NOMO-1 treated with dmso at 0.1 percent for 144 hours (cell line): ENCODE results near the gene SH3PXD2A.

ENCODE experiments used
- DNase-seq: peaks from one replicate; lab custom pipeline; 2025; ENCODE audit not compliant: unreplicated experiment; lab: John Stamatoyannopoulos, UW

The SH3PXD2A gene

GRCh38 chr10:103590744-103591291 lies 264.6 kb downstream of the SH3PXD2A start:
- DNase-seq = no peak

GRCh38 chr10:103590060-103590459 lies 265.3 kb downstream of the SH3PXD2A start:
- no peak for DNase-seq

- no peak for DNase-seq
Measured at GRCh38 chr10:103589074-103589630, 266.2 kb downstream of the SH3PXD2A start.

- no peak for DNase-seq
Measured at GRCh38 chr10:103587073-103587472, 268.3 kb downstream of the SH3PXD2A start.

GRCh38 chr10:103585011-103585405 lies 270.4 kb downstream of the SH3PXD2A start:
- DNase-seq = no peak

GRCh38 chr10:103584216-103585010 lies 271.0 kb downstream of the SH3PXD2A start:
- DNase-seq = no peak

GRCh38 chr10:103583871-103584215 lies 271.5 kb downstream of the SH3PXD2A start:
- no peak for DNase-seq

GRCh38 chr10:103582331-103583123 lies 272.8 kb downstream of the SH3PXD2A start:
- no peak for DNase-seq

GRCh38 chr10:103581499-103581898 lies 273.9 kb downstream of the SH3PXD2A start:
- DNase-seq = no peak

GRCh38 chr10:103580430-103580829 lies 274.9 kb downstream of the SH3PXD2A start:
- no peak for DNase-seq

- DNase-seq = no peak
Measured at GRCh38 chr10:103580011-103580410, 275.4 kb downstream of the SH3PXD2A start.

- no peak for DNase-seq
Measured at GRCh38 chr10:103578782-103579382, 276.5 kb downstream of the SH3PXD2A start.

- no peak for DNase-seq
Measured at GRCh38 chr10:103576862-103577261, 278.5 kb downstream of the SH3PXD2A start.

GRCh38 chr10:103576076-103576471 lies 279.3 kb downstream of the SH3PXD2A start:
- DNase-seq = no peak

GRCh38 chr10:103575416-103576075 lies 279.8 kb downstream of the SH3PXD2A start:
- no peak for DNase-seq

- no peak for DNase-seq
Measured at GRCh38 chr10:103574097-103575061, 281.0 kb downstream of the SH3PXD2A start.

GRCh38 chr10:103573205-103573487 lies 282.2 kb downstream of the SH3PXD2A start:
- DNase-seq = no peak

GRCh38 chr10:103572347-103573204 lies 282.8 kb downstream of the SH3PXD2A start:
- no peak for DNase-seq

- no peak for DNase-seq
Measured at GRCh38 chr10:103571656-103571975, 283.8 kb downstream of the SH3PXD2A start.
